GM23338 (cell line): ENCODE measurements around the gene ATP9A. TPM values are rescaled to one million over a fixed set of nuclear protein-coding genes. Genes with fewer than 3 reads are reported as not detected.

Experiments used
- ATAC-seq: fragments of 200-7000 bp; cut with Tn5 transposase; 3 replicates; pipeline ENCODE4 v1.9.1; 2020
- DNase-seq: peaks from one replicate; pipeline ENCODE4 v3.0.0-alpha.2; 2015; ENCODE audit warnings: low spot score
- H2AFZ ChIP-seq: fragments of 200-600 bp; sonication (generic); 2 replicates; pipeline ENCODE4 v1.8.0; 2016; ENCODE audit warnings: antibody characterized with exemption, mild to moderate bottlenecking, moderate library complexity
- H3F3A ChIP-seq: fragments of 200-600 bp; sonication (generic); replicated peaks from 2 replicates; pipeline ENCODE4 v1.8.0; 2017; ENCODE audit warnings: antibody characterized with exemption, mixed run types, low read depth
- H3K27ac ChIP-seq: fragments of 200-600 bp; sonication (generic); 2 replicates; pipeline ENCODE4 v1.6.1; 2016; ENCODE audit warnings: low read depth
- H3K27me3 ChIP-seq: fragments of 200-600 bp; sonication (generic); 2 replicates; pipeline ENCODE4 v1.8.0; 2016; ENCODE audit warnings: mild to moderate bottlenecking, mixed run types, moderate library complexity; ENCODE audit not compliant: insufficient read depth
- H3K36me3 ChIP-seq: fragments of 200-600 bp; sonication (generic); 2 replicates; pipeline ENCODE4 v1.8.0; 2016; ENCODE audit warnings: mild to moderate bottlenecking; ENCODE audit not compliant: insufficient read depth
- H3K4me1 ChIP-seq: fragments of 200-600 bp; sonication (generic); 2 replicates; pipeline ENCODE4 v1.8.0; 2016; ENCODE audit warnings: mild to moderate bottlenecking, moderate library complexity; ENCODE audit not compliant: insufficient read depth
- H3K4me2 ChIP-seq: fragments of 200-600 bp; sonication (generic); 2 replicates; pipeline ENCODE4 v1.7.1; 2017; ENCODE audit warnings: mixed run types
- H3K4me3 ChIP-seq: fragments of 200-600 bp; sonication (generic); 2 replicates; pipeline ENCODE4 v1.6.1; 2016; ENCODE audit warnings: mixed run types
- H3K79me2 ChIP-seq: fragments of 200-600 bp; sonication (generic); replicated peaks from 2 replicates; pipeline ENCODE4 v1.8.0; 2017; ENCODE audit warnings: mild to moderate bottlenecking; ENCODE audit not compliant: insufficient read depth
- H3K9me2 ChIP-seq: fragments of 200-600 bp; sonication (generic); 2 replicates; pipeline ENCODE4 v1.8.0; 2017; ENCODE audit not compliant: insufficient read depth
- H4K20me1 ChIP-seq: fragments of 200-600 bp; sonication (generic); replicated peaks from 2 replicates; pipeline ENCODE4 v1.8.0; 2017; ENCODE audit warnings: mild to moderate bottlenecking; ENCODE audit not compliant: insufficient read depth
- H3K27ac Mint-ChIP-seq: 2 replicates; pipeline ENCODE4 v1.8.0; 2020; ENCODE audit warnings: inconsistent platforms, mild to moderate bottlenecking, moderate library complexity, mixed read lengths
- H3K27me3 Mint-ChIP-seq: 3 replicates; pipeline ENCODE4 v1.8.0; 2022; ENCODE audit warnings: low read depth, mild to moderate bottlenecking, moderate library complexity, mixed read lengths, inconsistent platforms; ENCODE audit not compliant: insufficient read depth, poor library complexity
- H3K36me3 Mint-ChIP-seq: 3 replicates; pipeline ENCODE4 v1.8.0; 2021; ENCODE audit warnings: low read depth, mild to moderate bottlenecking, inconsistent platforms, moderate library complexity, mixed read lengths
- H3K4me1 Mint-ChIP-seq: 3 replicates; pipeline ENCODE4 v1.8.0; 2020; ENCODE audit warnings: mild to moderate bottlenecking, inconsistent platforms, mixed read lengths
- H3K4me3 Mint-ChIP-seq: 3 replicates; pipeline ENCODE4 v1.8.0; 2021; ENCODE audit warnings: moderate library complexity, mild to moderate bottlenecking, inconsistent platforms, mixed read lengths
- H3K9me3 Mint-ChIP-seq: 3 replicates; pipeline ENCODE4 v1.8.0; 2020; ENCODE audit warnings: moderate library complexity, mild to moderate bottlenecking, inconsistent platforms, mixed read lengths
- CREB1 ChIP-seq: fragments of 250-450 bp; sonication (Bioruptor Pico); IDR thresholded peaks from 2 replicates; pipeline ENCODE4 v1.5.0; 2020; ENCODE audit warnings: low read depth, mild to moderate bottlenecking, moderate library complexity
- CTCF ChIP-seq, 2 experiments: fragments of 200-600 bp in 1 of 2; sonication (generic) in 1 of 2; conservative IDR thresholded peaks; 2 replicates each; pipeline versions ENCODE4 v1.5.1 to v1.6.1; 2016 to 2017; ENCODE audit warnings: antibody characterized with exemption in 2 of 2, low read depth in 2 of 2, mild to moderate bottlenecking in 2 of 2, moderate library complexity in 1 of 2
- ETS1 ChIP-seq: IDR thresholded peaks from 2 replicates; pipeline ENCODE4 v1.6.1; 2016; ENCODE audit warnings: antibody characterized with exemption
- EZH2 ChIP-seq: fragments of 200-600 bp; sonication (generic); IDR thresholded peaks from one replicate; pipeline ENCODE4 v1.8.0; 2017; ENCODE audit warnings: antibody characterized with exemption, mild to moderate bottlenecking, low read depth; ENCODE audit not compliant: unreplicated experiment
- EZH2phosphoT487 ChIP-seq: fragments of 200-600 bp; sonication (generic); IDR thresholded peaks from one replicate; pipeline ENCODE4 v1.8.1; 2018; ENCODE audit warnings: antibody characterized with exemption; ENCODE audit not compliant: unreplicated experiment
- JUNB ChIP-seq: IDR thresholded peaks from one replicate; pipeline ENCODE4 v1.6.1; 2016; ENCODE audit warnings: antibody characterized with exemption; ENCODE audit not compliant: unreplicated experiment
- POLR2AphosphoS5 ChIP-seq: IDR thresholded peaks from 2 replicates; pipeline ENCODE4 v1.6.1; 2016; ENCODE audit warnings: antibody characterized with exemption, low read depth
- REST ChIP-seq: IDR thresholded peaks from one replicate; pipeline ENCODE4 v1.6.1; 2018; ENCODE audit warnings: antibody characterized with exemption; ENCODE audit not compliant: unreplicated experiment
- ZNF114 ChIP-seq: fragments of 250-450 bp; sonication (Bioruptor Pico); IDR thresholded peaks from 2 replicates; pipeline ENCODE4 v1.5.0; 2020; ENCODE audit warnings: mild to moderate bottlenecking, moderate library complexity
- ZNF331 ChIP-seq: fragments of 250-450 bp; sonication (Bioruptor Pico); IDR thresholded peaks from 2 replicates; pipeline ENCODE4 v1.5.0; 2020; ENCODE audit warnings: low read depth, mild to moderate bottlenecking, moderate library complexity
- ZNF462 ChIP-seq: fragments of 250-450 bp; sonication (Bioruptor Pico); IDR thresholded peaks from 2 replicates; pipeline ENCODE4 v1.5.0; 2020; ENCODE audit warnings: mild to moderate bottlenecking, moderate library complexity
- polyA plus RNA-seq: library from polyadenylated mRNA; unstranded; fragments of >200 nt; fragmentation: Nextera tagmentation; extraction: Ambion mirVana; gene quantifications from 2 replicates; pipeline ENCODE4 v1.2.1, GENCODE V29; 2016
- total RNA-seq: library from RNA; depleted of rRNA; stranded (reverse); fragments of >200 nt; shearing (Covaris generic); gene quantifications from 2 replicates; pipeline ENCODE4 v1.2.3, GENCODE V29; 2014

ATP9A gene
- total and polyA plus RNA-seq, 2 experiments from 2014 or later: 0.94 to 5.9 TPM

- H4K20me1 ChIP-seq: no peaks in the 10 kb centered on the region
- ATAC-seq (no peak), DNase-seq (no peak)
- no peaks in the 10 kb centered on the region for H3K9me2 ChIP-seq
- Mint-ChIP-seq H3K9me3 (no peaks in the 10 kb centered on the region; the same call in 2 of the 3 replicates), H3K4me3 (no peak overlapping the region), H3K4me1 (peaks cover 63% of the 10 kb centered on the region), H3K27me3 (peaks cover 3% of the 10 kb centered on the region), H3K27ac (no peak overlapping the region), H3K36me3 (no peaks in the 10 kb centered on the region)
- H3K36me3 ChIP-seq: no peaks in the 10 kb centered on the region
- H3K27ac ChIP-seq: no peak overlapping the region
- 0 out of 2 replicates have a peak overlapping the region, but pooled peaks have one; percentile 24 for H3K4me2 ChIP-seq
- H3K4me3 ChIP-seq: no peak overlapping the region
- H3K79me2 ChIP-seq: no peaks in the 10 kb centered on the region
- H3K4me1 ChIP-seq: peaks cover 53% of the 10 kb centered on the region
- no peak overlapping the region for H2AFZ ChIP-seq
- no peaks in the 10 kb centered on the region for H3F3A ChIP-seq
- no peaks in the 10 kb centered on the region for H3K27me3 ChIP-seq
- TF ChIP-seq ETS1: no peak
- TF ChIP-seq POLR2AphosphoS5: no peak
- no peak for TF ChIP-seq EZH2
- no peak for TF ChIP-seq ZNF462 (CRISPR knock-in tag)
- no peak for TF ChIP-seq CTCF (conservative IDR thresholded peaks at IDR 0.05; ENCODE audit: low read depth in 2 of 2)
- no peak for TF ChIP-seq ZNF114
- TF ChIP-seq EZH2phosphoT487: no peak
- TF ChIP-seq JUNB: no peak
- no peak for TF ChIP-seq REST
- TF ChIP-seq CREB1 (CRISPR knock-in tag): no peak
- no peak for TF ChIP-seq ZNF331 (CRISPR knock-in tag)
These were observed 64.5 kb downstream of the ATP9A start for GRCh38 chr20:51703400-51704287.
